SK-N-SH treated with all-trans-retinoic acid at 6 μM for 48 hours (cell line): ENCODE data around the gene THSD4.

Experiments
- ARNTL ChIP-seq: fragments of 450-650 bp; formaldehyde crosslinking; IDR thresholded peaks from 2 replicates; pipeline ENCODE4 v1.5.0; 2020; ENCODE audit warnings: low read depth, mild to moderate bottlenecking, moderate library complexity, borderline replicate concordance
- CREB5 ChIP-seq: fragments of 250-450 bp; sonication (Bioruptor Pico); IDR thresholded peaks from 2 replicates; pipeline ENCODE4 v1.5.1; 2020; ENCODE audit warnings: low read depth, mild to moderate bottlenecking, moderate library complexity
- ESRRG ChIP-seq: fragments of 250-450 bp; sonication (Bioruptor Pico); IDR thresholded peaks from 2 replicates; pipeline ENCODE4 v1.6.1; 2021; ENCODE audit warnings: mild to moderate bottlenecking
- PATZ1 ChIP-seq: fragments of 250-450 bp; sonication (Bioruptor Pico); IDR thresholded peaks from 2 replicates; pipeline ENCODE4 v1.8.0; 2020; ENCODE audit warnings: mild to moderate bottlenecking, moderate library complexity, borderline replicate concordance
- PPARA ChIP-seq: fragments of 250-450 bp; sonication (Bioruptor Pico); IDR thresholded peaks from 2 replicates; pipeline ENCODE4 v1.5.0; 2020; ENCODE audit warnings: mild to moderate bottlenecking, borderline replicate concordance
- RARB ChIP-seq: fragments of 250-450 bp; sonication (Bioruptor Pico); IDR thresholded peaks from 2 replicates; pipeline ENCODE4 v1.8.0; 2021; ENCODE audit warnings: mild to moderate bottlenecking, moderate library complexity
- SNAI2 ChIP-seq: fragments of 250-450 bp; sonication (Bioruptor Pico); IDR thresholded peaks from 2 replicates; pipeline ENCODE4 v1.5.0; 2020; ENCODE audit warnings: mild to moderate bottlenecking, moderate library complexity
- TCF4 ChIP-seq: fragments of 250-450 bp; sonication (Bioruptor Pico); IDR thresholded peaks from 2 replicates; pipeline ENCODE4 v1.8.0; 2021; ENCODE audit warnings: mild to moderate bottlenecking, moderate library complexity, borderline replicate concordance
- ZC3H10 ChIP-seq: fragments of 250-450 bp; sonication (Bioruptor Pico); IDR thresholded peaks from 2 replicates; pipeline ENCODE4 v1.5.1; 2021; ENCODE audit warnings: mild to moderate bottlenecking, moderate library complexity
- ZFP3 ChIP-seq: fragments of 250-450 bp; sonication (Bioruptor Pico); IDR thresholded peaks from 2 replicates; pipeline ENCODE4 v1.5.0; 2020; ENCODE audit warnings: mild to moderate bottlenecking, moderate library complexity
- ZNF565 ChIP-seq: fragments of 450-650 bp; formaldehyde crosslinking; conservative IDR thresholded peaks from 2 replicates; pipeline ENCODE4 v1.5.0; 2020; ENCODE audit warnings: low read depth, mild to moderate bottlenecking, moderate library complexity
- ZNF70 ChIP-seq: fragments of 450-650 bp; formaldehyde crosslinking; IDR thresholded peaks from 2 replicates; pipeline ENCODE4 v1.5.0; 2020; ENCODE audit warnings: mild to moderate bottlenecking, moderate library complexity
- ZNF8 ChIP-seq: fragments of 450-650 bp; formaldehyde crosslinking; IDR thresholded peaks from 2 replicates; pipeline ENCODE4 v1.5.0; 2020; ENCODE audit warnings: mild to moderate bottlenecking, moderate library complexity

- TF ChIP-seq TCF4 (no peak), RARB (CRISPR knock-in tag) (no peak), ZFP3 (CRISPR knock-in tag) (no peak), ZC3H10 (CRISPR knock-in tag) (no peak), CREB5 (CRISPR knock-in tag) (no peak), PATZ1 (CRISPR knock-in tag) (no peak), PPARA (CRISPR knock-in tag) (no peak), ARNTL (CRISPR knock-in tag) (no peak), SNAI2 (CRISPR knock-in tag) (no peak), ESRRG (CRISPR knock-in tag) (no peak), ZNF70 (no peak), ZNF565 (CRISPR knock-in tag) (no peak), ZNF8 (no peak)
Observed at GRCh38 chr15:71654042-71654719, 538.9 kb downstream of the THSD4 start.
